Naive thymus-derived CD4-positive, alpha-beta T cell (primary cell): ENCODE data around the gene UBE2D2. TPM values are rescaled to one million over a fixed set of nuclear protein-coding genes. Genes with fewer than 3 reads are reported as not detected.
"Not testable (repeated sequence)": the region's sequence is repeated elsewhere in the genome, so short reads cannot be mapped to it uniquely, and the experiment has no call there.

Experiments used
- ATAC-seq: fragments of 150-1000 bp; cut with Tn5 transposase; 2 replicates; pipeline ENCODE4 v1.10.0; 2021; ENCODE audit warnings: mild to moderate bottlenecking, moderate library complexity
- CTCF ChIA-PET: fragments of 350-600 bp; sonication (Branson Sonifier 250); formaldehyde crosslinking; loops from one replicate; lab custom pipeline; 2021; ENCODE audit warnings: antibody characterized with exemption; lab: Charles Lee
- POLR2A ChIA-PET: fragments of 350-600 bp; sonication (Branson Sonifier 250); formaldehyde crosslinking; loops from one replicate; lab custom pipeline; 2021; ENCODE audit warnings: antibody characterized with exemption, inconsistent platforms; lab: Charles Lee
- DNase-seq, 9 donors: peaks; one replicate each; pipeline versions ENCODE4 v3.0.0 to v3.0.0-alpha.2; 2020 to 2022; ENCODE audit warnings: mixed read lengths in 1 of 9
- H3K27ac ChIP-seq: one replicate; pipeline ENCODE4 v1.7.0; 2013; ENCODE audit warnings: mild to moderate bottlenecking, low read depth, low read length, moderate library complexity
- H3K27me3 ChIP-seq, 2 donors: one replicate each; pipeline ENCODE4 v1.7.0; 2013; ENCODE audit warnings: low read length in 2 of 2, mild to moderate bottlenecking in 2 of 2, moderate library complexity in 2 of 2; ENCODE audit not compliant: control insufficient read depth in 2 of 2, insufficient read depth in 2 of 2
- H3K36me3 ChIP-seq, 3 experiments: 1 replicate in 2 of 3; 2 replicates in 1 of 3; pipeline ENCODE4 v1.7.0; 2013; ENCODE audit warnings: low read length in 3 of 3, mild to moderate bottlenecking in 3 of 3, moderate library complexity in 1 of 3; ENCODE audit not compliant: insufficient read depth in 3 of 3, control insufficient read depth in 2 of 3
- H3K4me1 ChIP-seq, 2 donors: one replicate each; pipeline ENCODE4 v1.7.0; 2013; ENCODE audit warnings: low read length in 2 of 2, mild to moderate bottlenecking in 2 of 2, moderate library complexity in 1 of 2; ENCODE audit not compliant: control insufficient read depth in 2 of 2, insufficient read depth in 2 of 2
- H3K4me3 ChIP-seq: 2 replicates; pipeline ENCODE4 v1.7.0; 2013; ENCODE audit warnings: mild to moderate bottlenecking, low read length
- H3K9me3 ChIP-seq, 3 experiments: 1 replicate in 2 of 3; 2 replicates in 1 of 3; pipeline ENCODE4 v1.7.0; 2013; ENCODE audit warnings: low read length in 3 of 3; ENCODE audit not compliant: control insufficient read depth in 2 of 3
- H3K27ac Mint-ChIP-seq, 9 donors: one replicate each; pipeline ENCODE4 v1.8.0; 2020 to 2022; ENCODE audit warnings: mixed read lengths in 9 of 9, mild to moderate bottlenecking in 8 of 9, moderate library complexity in 5 of 9, inconsistent platforms in 2 of 9
- H3K27me3 Mint-ChIP-seq, 5 donors: one replicate each; pipeline ENCODE4 v1.8.0; 2021 to 2022; ENCODE audit warnings: mixed read lengths in 5 of 5, mild to moderate bottlenecking in 1 of 5
- H3K36me3 Mint-ChIP-seq, 5 donors: one replicate each; pipeline ENCODE4 v1.8.0; 2020 to 2022; ENCODE audit warnings: mixed read lengths in 5 of 5, mild to moderate bottlenecking in 3 of 5, inconsistent platforms in 1 of 5
- H3K4me1 Mint-ChIP-seq, 7 donors: one replicate each; pipeline ENCODE4 v1.8.0; 2020 to 2022; ENCODE audit warnings: mixed read lengths in 7 of 7, mild to moderate bottlenecking in 3 of 7, inconsistent platforms in 1 of 7
- H3K4me3 Mint-ChIP-seq, 10 donors: one replicate each; pipeline ENCODE4 v1.8.0; 2020 to 2022; ENCODE audit warnings: mild to moderate bottlenecking in 10 of 10, mixed read lengths in 10 of 10, moderate library complexity in 6 of 10, inconsistent platforms in 2 of 10
- H3K9me3 Mint-ChIP-seq, 11 donors: one replicate each; pipeline ENCODE4 v1.8.0; 2020 to 2022; ENCODE audit warnings: mixed read lengths in 11 of 11, mild to moderate bottlenecking in 4 of 11, inconsistent platforms in 1 of 11, moderate library complexity in 1 of 11
- intact Hi-C, 2 donors: fragments of 100-400 bp; cut with micrococcal nuclease; formaldehyde crosslinking; loops; one replicate each; pipeline ENCODE4 v1.15.1; 2023
- polyA plus RNA-seq, 2 donors: library from polyadenylated mRNA; unstranded; fragments of 300-500 nt; fragmentation: Illumina TruSeq; gene quantifications; one replicate each; pipeline ENCODE4 v1.2.3, GENCODE V29; 2021
- total RNA-seq, 6 experiments: library from RNA in 5 of 6; stranded (reverse) in 5 of 6; gene quantifications; 1 replicate in 5 of 6; 2 replicates in 1 of 6; pipeline ENCODE4 v1.2.3 and lab custom pipeline; 2021 to 2026

The UBE2D2 gene
- total and polyA plus RNA-seq, 7 experiments from 2014 or later, result 145 to 343 (median 210) TPM

- no peak overlapping the region for H3K4me3 Mint-ChIP-seq
- H3K9me3 Mint-ChIP-seq, result no peaks in the 10 kb centered on the region
- Histone ChIP-seq H3K27ac (peak overlapping the region; percentile 20), H3K9me3 (no peaks in the 10 kb centered on the region), H3K4me1 (peaks cover 0 to 22% of the 10 kb centered on the region in 2 donors), H3K36me3 (no peaks in the 10 kb centered on the region), H3K27me3 (no peaks in the 10 kb centered on the region), H3K4me3 (no peak overlapping the region)
- no peak for ATAC-seq
- H3K4me1 Mint-ChIP-seq, result peaks cover 39 to 73% (median 52%) of the 10 kb centered on the region in 7 donors
- H3K27ac Mint-ChIP-seq, result peak overlapping the region in 1 of 9 donors; percentile 59
- no peak for DNase-seq
- ChIA-PET POLR2A (interaction anchor here (0.6 to 1.0 kb wide), 2 partner anchors 11 to 77 kb away, joined by 3 to 4 read pairs; no protein-coding TSS in a partner anchor), CTCF (interaction anchor here (1.1 kb wide), 1 partner anchor 38 kb away, joined by 3 read pairs; no protein-coding TSS in a partner anchor)
- H3K27me3 Mint-ChIP-seq, result no peaks in the 10 kb centered on the region
- peaks cover 0 to 16% (median 9%) of the 10 kb centered on the region in 5 donors for H3K36me3 Mint-ChIP-seq
- intact Hi-C loops, result loop anchor here in 1 of 2 donors (2.0 kb wide), 1 partner anchor 17 kb away; no protein-coding TSS in a partner anchor
These were observed 32.7 kb downstream of the UBE2D2 start for GRCh38 chr5:139593716-139594319.

DNA sequence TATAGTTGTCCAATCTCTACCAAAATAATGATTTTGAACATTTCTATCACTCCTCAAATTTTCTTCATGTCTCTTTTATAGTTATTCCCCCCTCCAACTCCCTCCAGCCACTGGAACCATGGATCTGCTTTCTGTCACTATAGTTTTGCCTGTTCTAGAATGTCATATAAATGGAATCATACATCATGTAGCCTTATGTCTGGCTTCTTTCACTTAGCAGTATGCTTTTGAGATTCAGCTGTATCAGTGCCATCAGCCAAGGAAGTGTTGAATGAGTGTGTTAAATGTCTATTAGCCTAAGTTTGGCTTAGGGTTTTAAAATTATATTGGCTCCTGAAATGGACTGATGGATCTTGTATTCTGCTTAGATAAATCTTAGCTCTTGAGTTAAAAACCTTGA is 36.0 kb downstream of the UBE2D2 start:
- Histone ChIP-seq H3K9me3 (no peaks in the 10 kb centered on the region), H3K27ac (no peak overlapping the region), H3K4me3 (no peak overlapping the region), H3K36me3 (peaks cover 6 to 23% (median 14%) of the 10 kb centered on the region in 3 experiments), H3K4me1 (peaks cover 0 to 16% of the 10 kb centered on the region in 2 donors), H3K27me3 (no peaks in the 10 kb centered on the region)
- ATAC-seq, result no peak
- H3K9me3 Mint-ChIP-seq, result no peaks in the 10 kb centered on the region
- peaks cover 0 to 17% (median 16%) of the 10 kb centered on the region in 5 donors for H3K36me3 Mint-ChIP-seq
- ChIA-PET POLR2A (interaction anchor here (1.0 to 2.0 kb wide), 2 partner anchors 31 to 32 kb away, joined by 3 to 10 read pairs; no protein-coding TSS in a partner anchor), CTCF (no interaction called here)
- peaks cover 16 to 47% (median 35%) of the 10 kb centered on the region in 7 donors for H3K4me1 Mint-ChIP-seq
- H3K27me3 Mint-ChIP-seq, result no peaks in the 10 kb centered on the region
- intact Hi-C loops, result loop anchor here (5.0 kb wide), 1 partner anchor 35 kb away; the partner anchor contains the start of gene UBE2D2 (in 2 of the 2)
- DNase-seq, result no peak
- H3K27ac Mint-ChIP-seq, result peak overlapping the region; percentile 9 to 83 (median 54)
- peak overlapping the region in 7 of 10 donors; percentile 4 to 66 (median 40) for H3K4me3 Mint-ChIP-seq

DNA sequence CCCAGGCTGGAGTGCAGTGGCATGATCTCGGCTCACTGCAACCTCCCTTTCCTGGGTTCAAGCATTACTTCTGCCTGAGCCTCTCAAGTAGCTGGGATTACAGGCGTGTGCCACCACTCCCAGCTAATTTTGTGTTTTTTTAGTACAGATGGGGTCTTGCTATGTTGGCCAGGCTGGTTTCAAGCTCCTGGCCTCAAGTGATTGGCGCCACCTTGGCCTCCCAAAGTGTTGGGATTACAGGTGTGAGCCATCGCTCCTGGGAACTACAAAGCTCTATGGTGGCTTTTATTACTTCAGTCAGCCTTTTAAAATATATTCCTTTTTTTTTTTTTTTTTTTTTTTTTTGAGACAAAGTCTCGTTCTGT is 37.4 kb downstream of the UBE2D2 start:
- H3K4me1 ChIP-seq, result peaks cover 0 to 16% of the 10 kb centered on the region in 2 donors
- H3K9me3 Mint-ChIP-seq, H3K4me3 ChIP-seq, H3K9me3 ChIP-seq, H3K27me3 Mint-ChIP-seq, DNase-seq, ATAC-seq, H3K27me3 ChIP-seq, H3K27ac Mint-ChIP-seq: not testable (repeated sequence)
- POLR2A ChIA-PET, result interaction anchor here (0.6 to 2.0 kb wide), 6 partner anchors 17 to 1149 kb away, joined by 3 to 10 read pairs (median 3); partner anchors contain the start of gene UBE2D2
- Mint-ChIP-seq H3K4me3 (peak overlapping the region in 3 of 10 donors; percentile 31 to 42 (median 38)), H3K36me3 (peaks cover 0 to 23% (median 19%) of the 10 kb centered on the region in 5 donors), H3K4me1 (peaks cover 11 to 41% (median 31%) of the 10 kb centered on the region in 7 donors)
- intact Hi-C loops, result loop anchor here (5.0 kb wide), 1 partner anchor 36 kb away; the partner anchor contains the start of gene UBE2D2 (in 2 of the 2)
- CTCF ChIA-PET, result interaction anchor here (0.6 to 0.9 kb wide), 2 partner anchors 9 to 167 kb away, joined by 3 read pairs; no protein-coding TSS in a partner anchor
- peaks cover 14 to 37% (median 14%) of the 10 kb centered on the region in 3 experiments for H3K36me3 ChIP-seq
- H3K27ac ChIP-seq, result peak overlapping the region; percentile 7

- no peaks in the 10 kb centered on the region for H3K27me3 ChIP-seq
- no peak overlapping the region for H3K27ac ChIP-seq
- H3K9me3 ChIP-seq, result no peaks in the 10 kb centered on the region
- peaks cover 11 to 32% (median 21%) of the 10 kb centered on the region in 7 donors for H3K4me1 Mint-ChIP-seq
- H3K36me3 ChIP-seq, result peaks cover 14 to 48% (median 14%) of the 10 kb centered on the region in 3 experiments
- H3K4me3 ChIP-seq, result no peak overlapping the region
- H3K4me1 ChIP-seq, result peaks cover 0 to 16% of the 10 kb centered on the region in 2 donors
- peaks cover 0 to 23% (median 16%) of the 10 kb centered on the region in 5 donors for H3K36me3 Mint-ChIP-seq
- peak overlapping the region in 2 of 9 donors; percentile 47 to 73 for H3K27ac Mint-ChIP-seq
- no peaks in the 10 kb centered on the region for H3K27me3 Mint-ChIP-seq
- intact Hi-C loops, result no loop called here
- ChIA-PET CTCF (interaction anchor here (0.6 kb wide), 1 partner anchor 345 kb away, joined by 5 read pairs; no protein-coding TSS in a partner anchor), POLR2A (interaction anchor here (1.4 kb wide), 1 partner anchor 35 kb away, joined by 4 read pairs; no protein-coding TSS in a partner anchor)
- no peak for ATAC-seq
- peak overlapping the region in 1 of 10 donors; percentile 32 for H3K4me3 Mint-ChIP-seq
- no peak for DNase-seq
- no peaks in the 10 kb centered on the region for H3K9me3 Mint-ChIP-seq
These were observed 39.3 kb downstream of the UBE2D2 start for GRCh38 chr5:139600336-139600949.

DNA sequence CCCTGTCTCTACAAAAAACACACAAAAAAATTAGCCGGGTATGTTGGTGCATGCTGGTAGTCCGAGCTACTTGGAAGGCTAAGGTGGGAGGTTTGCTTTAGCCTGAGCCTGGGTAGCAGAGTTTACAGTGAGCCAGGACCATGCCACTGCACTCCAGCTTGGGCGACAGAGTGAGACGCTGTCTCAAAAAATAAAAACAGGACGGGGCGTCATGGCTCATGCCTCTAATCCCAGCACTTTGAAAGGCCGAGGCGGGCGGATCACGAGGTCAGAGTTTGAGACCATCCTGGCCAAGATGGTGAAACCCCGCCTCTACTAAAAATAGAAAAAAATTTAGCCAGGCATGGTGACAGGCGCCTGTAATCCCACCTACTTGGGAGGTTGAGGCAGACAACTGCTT is 40.3 kb downstream of the UBE2D2 start:
- no peaks in the 10 kb centered on the region for H3K9me3 ChIP-seq
- Mint-ChIP-seq H3K36me3 (peaks cover 0 to 22% (median 19%) of the 10 kb centered on the region in 5 donors), H3K27me3 (no peaks in the 10 kb centered on the region), H3K4me3 (no peak overlapping the region), H3K27ac (no peak overlapping the region), H3K9me3 (no peaks in the 10 kb centered on the region), H3K4me1 (peaks cover 16 to 39% (median 26%) of the 10 kb centered on the region in 7 donors)
- intact Hi-C loops, result no loop called here
- CTCF ChIA-PET, result interaction anchor here (0.6 to 1.1 kb wide), 2 partner anchors 10 to 37 kb away, joined by 4 to 9 read pairs; no protein-coding TSS in a partner anchor
- H3K36me3 ChIP-seq, result peaks cover 14 to 56% (median 14%) of the 10 kb centered on the region in 3 experiments
- H3K27me3 ChIP-seq, result no peaks in the 10 kb centered on the region
- H3K4me3 ChIP-seq, result no peak overlapping the region
- H3K4me1 ChIP-seq, result peaks cover 0 to 16% of the 10 kb centered on the region in 2 donors
- H3K27ac ChIP-seq, result no peak overlapping the region
- ATAC-seq (no peak), DNase-seq (no peak)
- POLR2A ChIA-PET, result interaction anchor here (1.4 kb wide), 1 partner anchor 36 kb away, joined by 4 read pairs; no protein-coding TSS in a partner anchor

- CTCF ChIA-PET, result interaction anchor here (1.1 kb wide), 1 partner anchor 37 kb away, joined by 4 read pairs; no protein-coding TSS in a partner anchor
- POLR2A ChIA-PET, intact Hi-C loops, ATAC-seq, H3K9me3 Mint-ChIP-seq, H3K4me3 ChIP-seq, H3K4me3 Mint-ChIP-seq, H3K27ac ChIP-seq, DNase-seq, H3K27me3 ChIP-seq, H3K27me3 Mint-ChIP-seq, H3K9me3 ChIP-seq, H3K27ac Mint-ChIP-seq: not testable (repeated sequence)
- Histone ChIP-seq H3K36me3 (peaks cover 14 to 56% (median 14%) of the 10 kb centered on the region in 3 experiments), H3K4me1 (peaks cover 0 to 16% of the 10 kb centered on the region in 2 donors)
- Mint-ChIP-seq H3K36me3 (peaks cover 0 to 22% (median 18%) of the 10 kb centered on the region in 5 donors), H3K4me1 (peaks cover 16 to 38% (median 25%) of the 10 kb centered on the region in 7 donors)
These were observed 40.8 kb downstream of the UBE2D2 start for GRCh38 chr5:139601948-139602347.
